ENCODE results near the gene CD4.

CD4 gene

GRCh38 chr12:6778217-6778573 lies 11.1 kb upstream of the CD4 start:
- DNase-seq (ENCODE audit: low read depth in 2 of 2), result no peak

DNA sequence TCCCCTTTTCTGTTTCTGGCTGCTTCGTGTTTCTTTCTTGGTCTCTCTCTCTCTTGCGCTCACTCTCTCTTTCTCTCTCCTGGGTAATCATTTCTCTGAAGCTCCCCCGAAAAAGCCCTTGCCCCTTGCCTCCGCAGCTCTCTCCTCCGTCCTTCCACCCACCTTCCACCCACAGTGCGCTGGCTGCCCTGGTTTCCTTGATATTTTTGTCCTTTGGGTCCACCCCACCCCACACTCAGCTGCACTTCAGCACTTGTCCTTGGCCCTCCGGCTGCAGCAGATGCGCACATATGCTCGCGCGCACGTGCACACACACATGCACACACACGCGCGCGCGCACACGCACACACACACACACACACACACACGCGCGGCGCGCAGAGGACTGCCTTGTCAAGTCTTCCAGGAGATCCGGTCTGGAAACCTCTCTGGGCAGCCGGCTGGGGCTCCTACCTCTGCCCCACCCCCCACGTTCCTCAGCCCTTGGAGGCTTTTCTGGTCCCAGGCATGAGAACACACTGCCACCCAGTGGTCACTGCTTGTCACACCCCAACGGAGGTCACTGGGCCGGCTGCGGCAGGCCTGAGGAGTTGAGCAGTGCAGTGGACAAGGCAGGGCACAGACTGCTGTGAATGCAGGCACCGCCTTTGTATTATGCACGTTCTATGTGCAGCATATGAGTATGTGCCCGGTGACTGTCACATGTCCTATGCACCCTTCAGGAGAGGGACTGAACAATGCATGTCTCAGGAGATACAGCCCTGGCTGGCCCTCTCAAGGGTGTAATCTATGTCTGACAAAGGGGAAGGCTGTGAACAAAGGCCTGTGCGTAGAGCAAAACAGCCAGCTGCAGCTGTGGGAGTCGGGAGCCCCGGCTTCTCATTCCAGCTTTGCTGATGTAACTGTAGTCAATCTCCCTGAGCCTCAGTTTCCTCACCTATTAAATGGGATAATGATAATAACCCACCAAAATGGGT lies 10.5 kb upstream of the CD4 start:
- DNase-seq (ENCODE audit: low read depth in 2 of 2), result peak; percentile 73 to 79

GRCh38 chr12:6779708-6780432 lies 9.5 kb upstream of the CD4 start:
- DNase-seq (ENCODE audit: low read depth in 2 of 2), result no peak

DNA sequence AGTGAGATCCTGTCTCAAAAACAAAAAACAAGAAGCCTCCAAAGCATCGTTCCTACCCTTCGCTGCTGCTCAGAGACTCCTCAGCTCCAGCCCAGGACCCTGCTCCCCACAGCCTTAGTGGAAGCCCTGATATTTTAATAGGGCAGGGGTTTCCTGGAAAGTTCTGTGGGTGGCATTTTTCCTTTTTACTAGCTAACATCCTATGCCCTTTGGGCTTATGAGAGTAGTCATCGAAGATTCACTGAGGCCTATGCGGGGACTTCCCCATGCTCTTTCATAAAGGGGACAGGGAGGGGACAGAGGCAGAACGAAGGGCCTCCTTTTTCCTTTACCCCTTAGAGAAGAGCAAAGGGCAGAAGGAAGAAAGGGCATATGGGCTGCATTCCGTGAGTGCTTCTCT lies 8.8 kb upstream of the CD4 start:
- no peak for DNase-seq (ENCODE audit: low read depth in 2 of 2)

- no peak for DNase-seq (ENCODE audit: low read depth in 2 of 2)
Measured at GRCh38 chr12:6782119-6782518, 7.2 kb upstream of the CD4 start.

DNA sequence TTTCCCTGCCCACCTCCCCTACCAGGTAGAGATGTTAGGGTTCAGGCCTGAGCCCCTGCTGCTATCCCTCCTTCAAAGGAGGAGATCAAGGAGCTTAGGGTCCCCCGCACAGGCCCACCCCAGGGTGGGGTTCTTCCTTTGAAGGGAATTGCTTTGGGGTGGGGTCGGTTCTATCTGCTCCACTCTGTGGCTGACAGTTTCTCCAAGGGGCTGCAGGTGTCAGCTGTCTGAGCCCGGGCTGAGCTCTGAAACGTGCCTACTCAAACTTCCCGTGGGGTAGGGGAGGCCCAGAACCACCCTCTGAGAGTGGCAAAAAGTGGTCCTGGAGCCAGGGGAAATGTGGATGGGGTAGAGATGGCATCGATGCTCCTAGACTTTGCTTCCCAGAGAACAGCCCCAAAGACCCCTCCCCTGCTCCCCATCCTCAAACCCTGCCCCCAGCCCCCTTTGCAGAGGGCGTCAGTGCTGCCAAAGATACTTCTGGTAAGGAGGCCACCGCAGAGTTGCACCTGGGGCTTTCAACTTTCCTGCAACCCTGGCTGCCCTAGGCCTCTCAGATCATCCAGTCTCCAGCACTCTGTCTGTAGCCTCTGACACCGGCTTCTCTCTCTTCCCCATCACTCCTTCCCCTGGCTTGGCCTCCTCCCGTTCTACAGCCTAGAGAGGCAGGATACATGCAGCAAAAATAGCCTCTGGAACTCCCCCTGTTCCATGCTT lies 6.3 kb upstream of the CD4 start:
- no peak for DNase-seq (ENCODE audit: low read depth in 2 of 2)

DNA sequence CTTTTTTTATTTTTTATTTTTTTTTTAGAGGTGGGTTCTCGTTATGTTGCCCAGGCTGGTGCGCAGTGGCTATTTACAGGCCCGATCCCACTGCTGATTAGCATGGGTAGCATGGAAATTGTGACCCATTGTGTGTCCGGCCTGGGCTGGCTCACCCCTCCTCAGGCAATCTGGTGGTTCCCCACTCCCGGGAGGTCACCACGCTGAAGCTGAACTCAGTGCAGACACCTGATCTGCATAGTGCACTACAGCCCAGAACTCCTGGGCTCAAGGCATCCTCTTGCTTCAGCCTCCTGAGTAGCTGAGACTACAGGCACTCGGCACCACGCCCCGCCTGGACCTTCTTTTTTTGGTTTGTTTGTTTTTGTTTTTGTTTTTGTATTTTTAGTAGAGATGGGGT lies 5.5 kb upstream of the CD4 start:
- no peak for DNase-seq (ENCODE audit: low read depth in 2 of 2)

- no peak for DNase-seq (ENCODE audit: low read depth in 2 of 2)
Measured at GRCh38 chr12:6784296-6784695, 5.0 kb upstream of the CD4 start.

- no peak for DNase-seq (ENCODE audit: low read depth in 2 of 2)
Measured at GRCh38 chr12:6784761-6785160, 4.6 kb upstream of the CD4 start.

DNA sequence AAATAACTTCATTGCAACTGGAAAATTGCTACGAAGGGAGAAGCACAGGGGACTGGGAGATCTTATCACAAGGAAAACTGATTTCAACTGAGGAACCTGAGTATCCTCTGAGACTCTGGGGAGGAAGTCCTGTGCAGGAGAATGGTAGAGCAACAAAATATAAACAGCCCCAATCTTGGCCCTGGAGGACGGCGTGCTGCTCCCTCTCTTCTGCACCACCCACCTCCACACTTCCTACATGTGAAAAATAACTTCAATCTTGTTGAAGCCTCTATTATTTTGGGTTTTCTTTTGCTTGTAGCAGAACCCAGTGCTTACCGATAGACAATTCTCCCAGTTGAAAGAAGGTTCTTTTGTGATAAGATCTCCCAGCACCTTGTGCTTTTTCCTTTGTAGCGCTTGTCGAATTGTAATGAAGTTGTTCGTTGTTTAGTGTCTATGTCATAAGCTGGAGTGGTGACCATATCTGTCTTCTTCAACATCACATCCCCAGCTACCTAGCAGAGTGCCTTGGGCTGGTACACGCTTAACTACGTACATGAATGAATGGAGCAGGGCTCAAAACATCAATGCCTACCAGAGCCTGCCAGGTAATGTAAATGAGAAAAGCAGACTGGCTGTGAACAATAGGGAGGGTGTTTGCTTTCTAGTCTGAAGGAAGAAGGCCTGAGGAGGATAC lies 2.8 kb upstream of the CD4 start:
- no peak for DNase-seq (ENCODE audit: low read depth in 2 of 2)

- no peak for DNase-seq (ENCODE audit: low read depth in 2 of 2)
Measured at GRCh38 chr12:6787309-6787708, 2.0 kb upstream of the CD4 start.

DNA sequence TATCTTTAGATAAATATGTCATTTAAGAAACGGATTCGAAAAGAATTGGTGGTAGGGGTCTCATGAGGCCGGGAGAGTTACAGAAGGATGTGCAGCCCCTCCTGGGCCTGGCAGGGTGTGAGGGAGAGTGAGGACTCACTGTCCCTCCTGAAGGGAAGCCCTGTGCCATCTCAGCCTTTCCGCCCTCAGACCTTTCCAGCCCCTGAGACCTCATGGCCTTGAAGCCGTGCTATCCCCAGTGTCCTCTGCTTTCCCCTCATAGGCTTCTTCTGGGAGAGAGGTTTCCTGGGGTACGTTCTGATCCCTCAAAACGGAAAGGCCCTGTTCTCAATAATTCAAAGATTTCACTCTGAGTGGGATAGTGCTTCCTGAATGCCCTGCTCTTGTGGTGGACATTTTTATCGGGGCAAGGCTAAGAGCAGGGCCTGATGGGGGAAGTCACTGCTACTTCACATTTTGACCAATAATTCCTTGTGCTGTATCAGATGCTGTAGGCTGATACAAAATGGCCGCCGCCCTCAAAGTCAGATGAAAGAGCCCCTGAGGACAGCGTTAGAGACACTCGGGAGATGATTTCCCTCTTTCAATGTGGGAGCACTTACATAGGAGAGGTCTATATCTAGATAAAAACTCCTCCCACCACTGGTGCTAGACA lies 1.3 kb downstream of the CD4 start:
- no peak for DNase-seq (ENCODE audit: low read depth in 2 of 2)

DNA sequence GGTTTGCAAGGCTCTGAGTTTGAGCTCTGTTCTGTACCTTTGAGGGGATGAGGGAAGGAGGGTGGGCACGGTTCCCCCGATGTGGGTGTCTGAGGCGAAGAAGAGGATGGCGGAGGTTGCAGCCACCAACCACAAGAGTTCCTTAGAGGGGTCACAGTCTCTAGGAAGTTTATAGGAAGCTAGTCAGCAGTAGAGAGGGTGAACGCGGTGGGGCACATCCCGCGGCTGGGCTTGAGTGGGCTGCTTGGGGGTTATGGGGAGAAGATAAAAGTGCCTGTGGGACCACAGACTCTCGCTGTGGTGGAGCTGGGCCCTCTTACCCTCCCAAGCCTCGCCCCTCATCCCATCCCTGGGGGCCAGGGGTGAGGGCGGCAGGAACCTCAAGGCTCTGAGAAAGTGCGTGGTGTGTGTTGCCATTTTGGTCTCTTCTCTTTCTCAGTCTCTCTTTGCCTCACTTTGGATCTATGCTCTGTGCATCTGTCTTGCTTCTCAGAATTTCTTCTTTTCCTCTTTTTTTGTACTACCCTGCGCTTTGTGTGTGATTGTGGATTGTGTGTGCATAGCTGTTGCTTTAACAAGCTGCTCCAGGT lies 2.7 kb downstream of the CD4 start:
- DNase-seq (ENCODE audit: low read depth in 2 of 2), result no peak

- DNase-seq (ENCODE audit: low read depth in 2 of 2), result no peak
Measured at GRCh38 chr12:6792522-6793201, 3.3 kb downstream of the CD4 start.

GRCh38 chr12:6795088-6795487 lies 5.8 kb downstream of the CD4 start:
- no peak for DNase-seq (ENCODE audit: low read depth in 2 of 2)

GRCh38 chr12:6796576-6796975 lies 7.2 kb downstream of the CD4 start:
- DNase-seq (ENCODE audit: low read depth in 2 of 2), result no peak

GRCh38 chr12:6799147-6799546 lies 9.8 kb downstream of the CD4 start:
- DNase-seq (ENCODE audit: low read depth in 2 of 2), result no peak

DNA sequence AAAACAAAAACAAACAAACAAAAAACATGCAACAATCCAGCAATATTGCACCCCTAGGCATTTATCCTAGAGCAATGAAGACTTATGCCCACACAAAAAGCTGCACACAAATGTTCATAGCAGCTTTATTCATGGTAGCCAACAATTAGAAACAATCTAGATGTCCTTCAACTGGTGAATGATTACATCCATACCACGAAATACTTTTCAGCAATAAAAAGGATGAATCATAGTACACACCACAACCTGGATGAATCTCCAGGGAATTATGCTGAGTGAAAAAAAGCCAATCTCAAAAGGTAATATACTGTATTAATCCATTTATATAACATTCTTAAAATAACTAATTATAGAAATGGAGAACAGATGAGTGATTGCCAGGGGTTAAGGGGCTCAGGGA lies 17.8 kb downstream of the CD4 start:
- DNase-seq (ENCODE audit: low read depth in 2 of 2), result no peak

- no peak for DNase-seq (ENCODE audit: low read depth in 2 of 2)
Measured at GRCh38 chr12:6809056-6809455, 19.7 kb downstream of the CD4 start.

DNA sequence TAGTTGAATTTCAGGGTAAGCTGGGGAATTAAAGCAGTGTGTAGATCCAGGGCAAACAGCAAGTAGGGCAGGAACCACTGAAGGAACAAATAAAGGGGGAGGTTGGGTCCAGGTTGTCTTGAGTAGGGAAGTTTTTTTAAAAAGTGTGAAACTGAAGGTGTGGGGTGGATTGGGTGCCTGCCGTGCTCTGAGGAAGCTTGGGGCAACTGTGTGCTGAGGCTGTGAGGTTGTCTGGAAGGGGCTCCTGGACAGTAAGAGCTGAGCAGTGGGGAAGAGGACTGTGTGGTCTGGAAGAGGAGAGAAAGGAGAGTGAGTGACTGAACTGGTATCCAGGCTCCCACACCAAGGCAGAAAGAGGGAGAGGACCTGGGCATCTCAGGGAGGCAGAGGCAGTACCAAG lies 21.4 kb downstream of the CD4 start:
- DNase-seq (ENCODE audit: low read depth in 2 of 2), result no peak
